ENCODE results near the gene NKX2-4. TPM values are rescaled to one million over a fixed set of nuclear protein-coding genes. Genes with fewer than 3 reads are reported as not detected.

NKX2-4 gene
- total RNA-seq, 1 donor: not detected

- Histone ChIP-seq H3K9me3 (ENCODE audit: low read depth, low read length) (no peaks in the 10 kb centered on the region), H3K4me1 (ENCODE audit: insufficient read depth, low read length) (peaks cover 30% of the 10 kb centered on the region), H3K27me3 (ENCODE audit: insufficient read depth, low read length) (no peaks in the 10 kb centered on the region), H4K20me1 (ENCODE audit: insufficient read depth, low read length) (no peaks in the 10 kb centered on the region), H3K79me2 (ENCODE audit: insufficient read depth, low read length) (no peaks in the 10 kb centered on the region), H3K4me3 (ENCODE audit: insufficient read depth, low read length) (no peak overlapping the region), H3K4me2 (ENCODE audit: insufficient read depth, low read length) (peak overlapping the region; percentile 15), H3K36me3 (ENCODE audit: insufficient read depth, low read length) (no peaks in the 10 kb centered on the region), H3K27ac (ENCODE audit: low read depth, low read length) (peak overlapping the region; percentile 81), H2AFZ (ENCODE audit: low read length) (peak overlapping the region; percentile 38)
- TF ChIP-seq, protein P1, sequence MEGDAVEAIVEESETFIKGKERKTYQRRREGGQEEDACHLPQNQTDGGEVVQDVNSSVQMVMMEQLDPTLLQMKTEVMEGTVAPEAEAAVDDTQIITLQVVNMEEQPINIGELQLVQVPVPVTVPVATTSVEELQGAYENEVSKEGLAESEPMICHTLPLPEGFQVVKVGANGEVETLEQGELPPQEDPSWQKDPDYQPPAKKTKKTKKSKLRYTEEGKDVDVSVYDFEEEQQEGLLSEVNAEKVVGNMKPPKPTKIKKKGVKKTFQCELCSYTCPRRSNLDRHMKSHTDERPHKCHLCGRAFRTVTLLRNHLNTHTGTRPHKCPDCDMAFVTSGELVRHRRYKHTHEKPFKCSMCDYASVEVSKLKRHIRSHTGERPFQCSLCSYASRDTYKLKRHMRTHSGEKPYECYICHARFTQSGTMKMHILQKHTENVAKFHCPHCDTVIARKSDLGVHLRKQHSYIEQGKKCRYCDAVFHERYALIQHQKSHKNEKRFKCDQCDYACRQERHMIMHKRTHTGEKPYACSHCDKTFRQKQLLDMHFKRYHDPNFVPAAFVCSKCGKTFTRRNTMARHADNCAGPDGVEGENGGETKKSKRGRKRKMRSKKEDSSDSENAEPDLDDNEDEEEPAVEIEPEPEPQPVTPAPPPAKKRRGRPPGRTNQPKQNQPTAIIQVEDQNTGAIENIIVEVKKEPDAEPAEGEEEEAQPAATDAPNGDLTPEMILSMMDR (IDR thresholded peaks at IDR 0.05; ENCODE audit: extremely low read depth, low read depth, low read length): no peak
- DNase-seq (ENCODE audit: insufficient read length, low spot score, missing footprints): no peak
Observed at GRCh38 chr20:21435576-21435975, 38.2 kb upstream of the NKX2-4 start.

- no peaks in the 10 kb centered on the region for H3K79me2 ChIP-seq (ENCODE audit: insufficient read depth, low read length)
- H3K36me3 ChIP-seq (ENCODE audit: insufficient read depth, low read length): no peaks in the 10 kb centered on the region
- H3K9me3 ChIP-seq (ENCODE audit: low read depth, low read length): no peaks in the 10 kb centered on the region
- no peaks in the 10 kb centered on the region for H4K20me1 ChIP-seq (ENCODE audit: insufficient read depth, low read length)
- no peak overlapping the region for H3K4me3 ChIP-seq (ENCODE audit: insufficient read depth, low read length)
- H2AFZ ChIP-seq (ENCODE audit: low read length): peak overlapping the region; percentile 40
- peak; percentile 22 for DNase-seq (ENCODE audit: insufficient read length, low spot score, missing footprints)
- peak overlapping the region; percentile 6 for H3K27ac ChIP-seq (ENCODE audit: low read depth, low read length)
- no peaks in the 10 kb centered on the region for H3K27me3 ChIP-seq (ENCODE audit: insufficient read depth, low read length)
- H3K4me2 ChIP-seq (ENCODE audit: insufficient read depth, low read length): peak overlapping the region; percentile 15
- H3K4me1 ChIP-seq (ENCODE audit: insufficient read depth, low read length): peaks cover 30% of the 10 kb centered on the region
- TF ChIP-seq, protein P1 (IDR thresholded peaks at IDR 0.05; ENCODE audit: extremely low read depth, low read depth, low read length): no peak
Observed at GRCh38 chr20:21433329-21433890, 36.1 kb upstream of the NKX2-4 start.

- no peak overlapping the region for H3K4me3 ChIP-seq (ENCODE audit: insufficient read depth, low read length)
- no peaks in the 10 kb centered on the region for H4K20me1 ChIP-seq (ENCODE audit: insufficient read depth, low read length)
- H3K27ac ChIP-seq (ENCODE audit: low read depth, low read length): peak overlapping the region; percentile 2
- no peaks in the 10 kb centered on the region for H3K27me3 ChIP-seq (ENCODE audit: insufficient read depth, low read length)
- TF ChIP-seq, protein P1 (IDR thresholded peaks at IDR 0.05; ENCODE audit: extremely low read depth, low read depth, low read length): no peak
- H3K4me2 ChIP-seq (ENCODE audit: insufficient read depth, low read length): peak overlapping the region; percentile 15
- no peaks in the 10 kb centered on the region for H3K9me3 ChIP-seq (ENCODE audit: low read depth, low read length)
- DNase-seq (ENCODE audit: insufficient read length, low spot score, missing footprints): peak; percentile 59
- no peak overlapping the region for H2AFZ ChIP-seq (ENCODE audit: low read length)
- peaks cover 30% of the 10 kb centered on the region for H3K4me1 ChIP-seq (ENCODE audit: insufficient read depth, low read length)
- no peaks in the 10 kb centered on the region for H3K36me3 ChIP-seq (ENCODE audit: insufficient read depth, low read length)
- H3K79me2 ChIP-seq (ENCODE audit: insufficient read depth, low read length): no peaks in the 10 kb centered on the region
Observed at GRCh38 chr20:21432911-21433310, 35.6 kb upstream of the NKX2-4 start.

DNA sequence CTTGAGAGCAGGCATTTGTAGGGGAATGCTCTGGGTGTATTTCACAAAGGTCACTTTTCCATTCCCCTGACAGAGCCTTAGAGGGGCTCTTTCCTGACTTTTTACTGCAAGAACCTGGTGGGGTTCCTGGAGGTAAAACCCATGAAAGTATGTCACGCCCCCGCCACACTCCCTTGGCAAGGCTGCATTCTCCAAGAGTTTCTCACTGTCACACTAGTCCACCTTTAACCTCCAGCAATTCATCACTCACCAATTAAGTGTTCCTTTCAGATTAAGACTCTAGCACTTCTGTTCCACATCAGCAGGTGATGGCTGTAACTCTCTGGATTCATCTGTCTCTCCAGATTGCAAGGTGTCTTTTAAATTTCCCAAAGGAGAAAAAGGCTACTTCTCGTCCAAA is 32.7 kb upstream of the NKX2-4 start:
- Histone ChIP-seq H3K79me2 (ENCODE audit: insufficient read depth, low read length) (no peaks in the 10 kb centered on the region), H2AFZ (ENCODE audit: low read length) (no peak overlapping the region), H3K4me3 (ENCODE audit: insufficient read depth, low read length) (no peak overlapping the region), H3K4me1 (ENCODE audit: insufficient read depth, low read length) (peaks cover 10% of the 10 kb centered on the region), H3K9me3 (ENCODE audit: low read depth, low read length) (no peaks in the 10 kb centered on the region), H3K4me2 (ENCODE audit: insufficient read depth, low read length) (no peak overlapping the region), H3K27ac (ENCODE audit: low read depth, low read length) (no peak overlapping the region), H4K20me1 (ENCODE audit: insufficient read depth, low read length) (no peaks in the 10 kb centered on the region), H3K27me3 (ENCODE audit: insufficient read depth, low read length) (peaks cover 2% of the 10 kb centered on the region), H3K36me3 (ENCODE audit: insufficient read depth, low read length) (no peaks in the 10 kb centered on the region)
- no peak for DNase-seq (ENCODE audit: insufficient read length, low spot score, missing footprints)
- TF ChIP-seq, protein P1 (IDR thresholded peaks at IDR 0.05; ENCODE audit: extremely low read depth, low read depth, low read length): no peak

Data from osteoblast (primary cell).